M059J (cell line): ENCODE measurements around the gene DMAC2L. TPM values are rescaled to one million over a fixed set of nuclear protein-coding genes. Genes with fewer than 3 reads are reported as not detected.
"Not testable (repeated sequence)": the region's sequence is repeated elsewhere in the genome, so short reads cannot be mapped to it uniquely, and the experiment has no call there.

Experiments used
- DNase-seq: peaks from one replicate; pipeline ENCODE4 v3.0.0-alpha.2; 2012; ENCODE audit warnings: low read depth
- total RNA-seq: library from RNA; depleted of rRNA; stranded (reverse); fragments of >200 nt; shearing (Covaris generic); gene quantifications from 2 replicates; pipeline ENCODE4 v1.2.3, GENCODE V29; 2014

Gene DMAC2L
- total RNA-seq, 1 experiment from 2014 or later = 16.8 TPM

DNA sequence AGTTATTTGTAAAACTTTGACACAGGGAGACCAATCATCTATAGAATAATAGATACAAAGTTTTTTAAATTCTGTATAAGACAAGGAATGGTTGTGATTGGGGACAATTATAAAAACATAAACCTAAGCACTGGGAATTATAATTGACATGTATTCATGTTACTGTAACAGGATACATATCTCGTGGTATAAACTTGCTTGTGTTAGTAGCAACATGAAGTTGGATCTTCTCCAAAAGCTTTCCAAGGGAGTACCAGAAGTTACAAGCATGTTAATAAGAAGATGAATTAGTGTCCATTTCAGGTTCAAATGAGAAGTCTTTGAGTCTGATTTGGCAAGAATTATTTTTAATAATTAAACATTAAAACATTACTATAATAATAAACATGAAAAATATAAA is 42.4 kb downstream of the DMAC2L start:
- DNase-seq = no peak

DNA sequence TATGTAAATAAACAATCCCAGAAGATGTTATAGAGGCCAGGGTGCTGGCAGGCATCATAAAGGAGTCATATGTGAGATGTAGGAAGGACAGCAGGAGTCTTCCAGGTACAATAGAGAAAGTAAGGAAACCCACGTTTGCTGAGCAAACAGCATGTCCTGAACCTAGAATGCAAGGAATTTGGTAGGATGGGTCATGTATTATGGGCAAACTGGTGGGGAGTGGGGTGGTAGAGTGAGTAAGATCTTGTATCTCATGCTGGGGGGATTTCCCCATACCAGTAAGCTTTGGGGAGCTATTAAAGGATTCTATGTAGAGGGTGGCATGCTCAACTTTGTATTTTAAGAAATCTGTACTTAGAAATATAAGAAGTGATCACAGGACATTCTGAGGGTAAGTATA is 43.6 kb downstream of the DMAC2L start:
- DNase-seq = no peak

DNA sequence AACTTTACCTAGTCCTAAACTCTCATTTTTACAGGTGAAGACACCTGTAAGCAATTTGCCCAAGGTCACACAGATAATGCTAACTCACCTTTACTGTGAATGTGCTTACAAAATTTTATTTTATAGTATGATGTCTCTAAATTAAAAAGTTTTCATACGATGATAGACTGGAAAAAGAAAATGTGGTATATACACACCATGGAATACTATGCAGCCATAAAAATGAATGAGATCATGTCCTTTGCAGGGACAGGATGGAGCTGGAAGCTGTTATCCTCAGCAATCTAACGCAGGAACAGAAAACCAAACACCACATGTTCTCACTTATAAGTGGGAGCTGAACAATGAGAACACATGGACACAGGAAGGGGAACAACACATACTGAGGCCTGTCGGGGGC is 44.2 kb downstream of the DMAC2L start:
- not testable (repeated sequence) for DNase-seq

- no peak for DNase-seq
Observed at GRCh38 chr14:50357124-50357523, 45.0 kb downstream of the DMAC2L start.

DNA sequence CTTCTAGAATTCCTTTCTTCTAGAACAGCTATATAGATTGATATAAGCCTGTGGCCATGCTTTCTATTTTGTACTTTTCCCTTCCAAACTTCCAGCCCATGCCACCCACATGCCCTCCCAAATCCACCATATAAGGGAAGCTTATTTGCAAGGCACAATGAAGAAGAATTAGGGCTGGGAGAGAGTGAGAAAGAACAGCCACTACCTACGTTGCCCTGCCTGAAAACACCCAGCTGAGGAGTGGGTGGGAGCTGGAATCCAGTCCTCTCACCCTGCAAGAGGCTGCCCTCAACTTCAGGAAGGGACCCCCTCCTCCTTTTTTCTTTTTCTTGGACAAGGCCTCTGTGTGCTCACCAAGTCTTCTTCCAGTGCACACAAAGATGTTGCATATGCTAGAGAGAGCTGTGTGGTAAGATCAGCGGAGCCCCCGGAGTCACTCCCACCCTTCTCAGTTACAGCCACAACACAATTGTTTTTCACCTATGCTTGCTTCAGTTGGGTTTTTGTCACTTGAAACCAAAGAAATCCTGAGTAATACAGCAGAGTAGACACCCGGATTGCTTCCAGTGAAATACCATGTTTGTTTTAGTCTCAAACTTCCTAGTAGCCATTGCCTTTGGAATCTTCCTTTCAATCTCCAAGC is 45.8 kb downstream of the DMAC2L start:
- no peak for DNase-seq

GRCh38 chr14:50359631-50360030 is 47.5 kb downstream of the DMAC2L start:
- no peak for DNase-seq

- DNase-seq = no peak
Observed at GRCh38 chr14:50360093-50360492, 48.0 kb downstream of the DMAC2L start.

- no peak for DNase-seq
Observed at GRCh38 chr14:50360851-50361250, 48.7 kb downstream of the DMAC2L start.

DNA sequence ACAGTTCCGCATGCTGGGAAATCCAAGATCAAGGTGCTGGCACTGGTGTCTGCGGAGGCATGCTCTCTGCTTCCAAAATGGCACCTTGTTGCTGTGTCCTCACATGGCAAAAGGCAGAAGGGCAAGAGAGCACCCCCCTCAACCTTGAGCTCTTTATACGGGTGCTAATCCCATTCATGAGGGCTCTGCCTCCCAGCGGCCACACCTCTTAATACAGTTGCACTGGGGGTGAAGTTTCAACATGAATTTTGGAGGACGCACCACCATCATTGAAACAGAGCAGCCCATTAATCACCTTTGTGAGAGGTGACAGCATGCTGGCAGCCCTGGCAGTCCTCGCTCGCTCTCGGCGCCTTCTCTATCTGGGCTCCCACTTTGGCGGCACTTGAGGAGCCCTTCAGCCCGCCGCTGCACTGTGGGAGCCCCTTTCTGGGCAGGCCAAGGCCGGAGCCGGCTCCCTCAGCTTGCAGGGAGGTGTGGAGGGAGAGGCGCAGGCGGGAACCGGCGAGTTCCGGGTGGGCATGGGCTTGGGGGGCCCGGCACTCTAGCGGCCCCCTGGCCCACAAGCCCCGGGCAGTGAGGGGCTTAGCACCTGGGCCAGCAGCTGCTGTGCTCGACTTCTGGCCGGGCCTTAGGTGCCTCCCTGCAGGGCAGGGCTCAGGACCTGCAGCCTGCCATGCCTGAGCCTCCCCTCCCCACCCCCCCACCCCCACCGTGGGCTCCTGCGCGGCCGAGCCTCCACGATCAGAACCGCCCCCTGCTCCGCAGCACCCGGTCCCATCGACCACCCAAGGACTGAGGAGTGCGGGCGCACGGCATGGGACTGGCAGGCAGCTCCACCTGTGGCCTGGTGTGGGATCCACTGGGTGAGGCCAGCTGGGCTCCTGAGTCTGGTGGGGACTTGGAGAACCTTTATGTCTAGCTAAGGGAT is 49.6 kb downstream of the DMAC2L start:
- DNase-seq = not testable (repeated sequence)

- DNase-seq = peak; percentile 11
Observed at GRCh38 chr14:50362764-50363713, 50.9 kb downstream of the DMAC2L start.

GRCh38 chr14:50363714-50364111 is 51.6 kb downstream of the DMAC2L start:
- DNase-seq = peak; percentile 40

DNA sequence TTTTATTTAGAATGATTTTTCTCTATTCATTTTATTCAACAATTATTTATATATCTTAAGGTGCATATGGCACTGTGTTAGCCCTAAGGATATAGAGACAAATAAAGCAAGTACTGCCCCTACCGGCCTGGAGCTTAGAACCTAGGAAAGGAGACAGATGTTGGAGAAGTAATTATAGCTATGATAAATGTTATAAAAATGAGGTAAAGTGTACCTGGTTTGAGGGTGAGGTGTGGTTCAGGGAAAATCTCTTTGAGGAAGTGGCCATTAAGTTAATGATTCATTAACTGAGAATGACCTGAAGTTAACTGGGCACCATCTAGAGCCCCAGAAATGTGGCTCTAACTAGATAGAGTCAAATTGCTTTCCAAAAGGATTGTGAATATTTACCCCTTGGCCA is 52.7 kb downstream of the DMAC2L start:
- peak; percentile 21 for DNase-seq

GRCh38 chr14:50365572-50365971 is 53.4 kb downstream of the DMAC2L start:
- DNase-seq = not testable (repeated sequence)

DNA sequence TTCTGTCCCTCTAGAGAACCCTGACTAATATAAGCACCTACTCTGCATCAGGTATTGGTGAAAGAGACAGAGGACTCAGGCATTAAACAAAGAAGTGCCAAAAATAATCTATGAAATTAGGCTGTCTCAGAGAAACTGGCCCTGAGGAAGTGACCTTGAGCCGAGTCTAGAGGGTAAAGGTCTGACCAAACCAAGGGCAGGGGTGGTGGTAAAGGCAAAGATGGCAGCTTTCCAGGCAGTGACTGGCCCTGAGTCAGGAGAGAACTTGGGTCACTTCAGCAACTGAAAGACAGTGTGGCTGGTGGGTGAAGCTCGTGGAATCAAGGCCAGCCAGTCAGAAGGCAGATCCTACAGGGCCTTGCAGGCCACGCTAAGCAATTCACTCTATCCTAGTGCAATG is 54.0 kb downstream of the DMAC2L start:
- peak; percentile 48 for DNase-seq

- no peak for DNase-seq
Observed at GRCh38 chr14:50366589-50366988, 54.5 kb downstream of the DMAC2L start.

DNA sequence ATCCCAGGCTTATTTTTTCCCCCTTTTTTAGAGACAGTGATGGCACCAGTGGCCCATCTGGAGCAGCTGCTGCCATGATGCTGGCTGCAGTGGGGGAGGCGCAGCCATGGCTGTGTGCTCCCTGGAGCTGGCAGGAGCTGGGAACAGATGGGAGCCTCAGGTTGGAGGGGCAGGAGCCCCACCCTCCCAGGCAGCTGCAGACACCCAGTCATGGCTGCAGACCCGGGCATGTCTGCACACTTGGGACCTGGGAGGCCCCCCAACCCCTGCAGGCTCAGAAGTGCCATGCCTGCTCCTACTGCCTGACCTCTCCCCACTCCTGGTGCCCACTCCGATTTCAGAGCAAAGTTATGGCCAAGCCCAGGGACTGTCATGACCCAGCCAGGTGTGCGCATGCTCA is 59.4 kb downstream of the DMAC2L start:
- no peak for DNase-seq

DNA sequence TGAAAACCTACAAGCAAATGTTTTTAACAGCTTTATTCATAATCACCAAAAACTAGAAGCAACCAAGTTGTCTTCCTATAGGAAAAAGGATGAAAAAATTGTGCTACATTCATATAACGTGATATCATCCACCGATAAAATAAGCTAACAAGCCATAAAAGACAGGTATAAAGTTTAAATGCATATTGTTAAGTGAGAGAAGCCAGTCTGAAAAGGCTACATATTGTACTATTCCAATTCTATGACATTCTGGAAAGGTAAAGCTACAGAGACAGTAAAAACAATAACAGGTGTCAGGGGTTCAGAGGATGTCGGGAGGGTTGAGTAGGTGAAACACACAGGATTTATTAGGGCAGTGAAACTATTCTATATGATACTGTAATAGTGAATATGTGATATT is 61.8 kb downstream of the DMAC2L start:
- DNase-seq = no peak

- DNase-seq = no peak
Observed at GRCh38 chr14:50375760-50376159, 63.6 kb downstream of the DMAC2L start.
